ENCODE measurements around the gene ROR2. TPM values are rescaled to one million over a fixed set of nuclear protein-coding genes. Genes with fewer than 3 reads are reported as not detected.

The ROR2 gene
- total RNA-seq, 4 donors from 2014 or later, result 4.2 to 23.2 (median 11.2) TPM

DNA sequence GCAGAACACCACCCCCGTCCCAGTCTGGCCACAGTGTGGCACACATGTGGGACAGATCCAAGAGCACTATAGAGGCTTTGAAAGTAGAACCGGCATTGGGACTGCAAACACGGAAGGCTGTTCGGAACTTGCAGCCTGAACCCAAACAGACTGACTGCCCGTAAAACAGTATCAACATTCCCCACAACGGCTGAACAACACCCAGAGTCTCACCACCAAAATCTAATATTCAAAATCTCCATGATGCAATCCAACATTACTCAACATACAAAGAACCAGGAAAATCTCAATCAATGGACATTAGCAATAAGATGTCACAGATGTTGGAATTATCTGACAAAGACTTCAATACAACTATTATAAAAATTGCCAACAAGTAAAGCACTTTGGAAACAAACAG lies 82.3 kb downstream of the ROR2 start:
- 33 to 72% methylated on average over 1 to 6 of the region's 6 CpGs for WGBS, 2 donors (ENCODE audit: low coverage in 1 of 2)
- TF ChIP-seq EP300 (IDR thresholded peaks at IDR 0.05; ENCODE audit: low read depth) (no peak), POLR2AphosphoS5 (IDR thresholded peaks at IDR 0.05) (no peak), POLR2A (IDR thresholded peaks at IDR 0.05) (no peak)
- TF ChIP-seq, protein P1, sequence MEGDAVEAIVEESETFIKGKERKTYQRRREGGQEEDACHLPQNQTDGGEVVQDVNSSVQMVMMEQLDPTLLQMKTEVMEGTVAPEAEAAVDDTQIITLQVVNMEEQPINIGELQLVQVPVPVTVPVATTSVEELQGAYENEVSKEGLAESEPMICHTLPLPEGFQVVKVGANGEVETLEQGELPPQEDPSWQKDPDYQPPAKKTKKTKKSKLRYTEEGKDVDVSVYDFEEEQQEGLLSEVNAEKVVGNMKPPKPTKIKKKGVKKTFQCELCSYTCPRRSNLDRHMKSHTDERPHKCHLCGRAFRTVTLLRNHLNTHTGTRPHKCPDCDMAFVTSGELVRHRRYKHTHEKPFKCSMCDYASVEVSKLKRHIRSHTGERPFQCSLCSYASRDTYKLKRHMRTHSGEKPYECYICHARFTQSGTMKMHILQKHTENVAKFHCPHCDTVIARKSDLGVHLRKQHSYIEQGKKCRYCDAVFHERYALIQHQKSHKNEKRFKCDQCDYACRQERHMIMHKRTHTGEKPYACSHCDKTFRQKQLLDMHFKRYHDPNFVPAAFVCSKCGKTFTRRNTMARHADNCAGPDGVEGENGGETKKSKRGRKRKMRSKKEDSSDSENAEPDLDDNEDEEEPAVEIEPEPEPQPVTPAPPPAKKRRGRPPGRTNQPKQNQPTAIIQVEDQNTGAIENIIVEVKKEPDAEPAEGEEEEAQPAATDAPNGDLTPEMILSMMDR (IDR thresholded peaks at IDR 0.05), result no peak
- in situ Hi-C loops (cut with MboI; ENCODE audit: low pct_ligation_motif_present in 1 of 4, low pct_unique_long_range_greater_than_20kb in 1 of 4, low sequenced_read_pairs in 3 of 4), result no loop called here
- Histone ChIP-seq H3K9me3 (no peaks in the 10 kb centered on the region), H3K36me3 (no peaks in the 10 kb centered on the region), H3K4me1 (peaks cover 0 to 10% (median 2%) of the 10 kb centered on the region in 4 donors), H3K4me3 (no peak overlapping the region), H3K27me3 (no peaks in the 10 kb centered on the region), H3K27ac (peak overlapping the region in 2 of 4 donors; percentile 13 to 17)
- no peak for DNase-seq
- intact Hi-C loops (cut with DNase I; ENCODE audit: low total_unique reads), result no loop called here

DNA sequence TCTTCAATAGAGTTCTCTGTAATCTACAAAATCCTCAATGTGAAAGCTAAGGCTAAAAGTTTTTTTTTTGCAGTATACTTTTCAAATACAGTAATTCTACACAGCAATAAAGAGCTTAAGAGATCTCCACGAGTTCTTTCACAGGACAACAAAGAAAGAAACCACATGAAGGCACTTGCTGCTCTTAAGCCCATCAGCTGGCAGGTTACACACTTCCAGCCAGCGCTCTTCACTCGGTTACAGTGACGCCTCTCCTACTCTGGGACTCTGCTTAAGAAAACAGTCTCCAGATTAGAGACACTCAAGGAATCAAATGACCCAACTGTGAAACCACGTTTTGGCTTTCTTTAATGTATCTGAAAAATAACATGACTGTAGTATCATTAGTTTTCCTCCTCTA lies 85.0 kb downstream of the ROR2 start:
- intact Hi-C loops (cut with DNase I; ENCODE audit: low total_unique reads) (no loop called here), in situ Hi-C loops (cut with MboI; ENCODE audit: low pct_ligation_motif_present in 1 of 4, low pct_unique_long_range_greater_than_20kb in 1 of 4, low sequenced_read_pairs in 3 of 4) (no loop called here)
- Histone ChIP-seq H3K27ac (peak overlapping the region; percentile 16 to 32 (median 24)), H3K4me1 (peaks cover 0 to 10% (median 0%) of the 10 kb centered on the region in 4 donors), H3K27me3 (no peaks in the 10 kb centered on the region), H3K9me3 (no peaks in the 10 kb centered on the region), H3K36me3 (no peaks in the 10 kb centered on the region), H3K4me3 (no peak overlapping the region)
- 36 to 56% methylated on average over 5 of the region's 5 CpGs for WGBS, 2 donors (ENCODE audit: low coverage in 1 of 2)
- DNase-seq, result no peak
- TF ChIP-seq EP300 (IDR thresholded peaks at IDR 0.05; ENCODE audit: low read depth) (no peak), POLR2A (IDR thresholded peaks at IDR 0.05) (no peak), POLR2AphosphoS5 (IDR thresholded peaks at IDR 0.05) (no peak)
- TF ChIP-seq, protein P1 (IDR thresholded peaks at IDR 0.05), result no peak

DNA sequence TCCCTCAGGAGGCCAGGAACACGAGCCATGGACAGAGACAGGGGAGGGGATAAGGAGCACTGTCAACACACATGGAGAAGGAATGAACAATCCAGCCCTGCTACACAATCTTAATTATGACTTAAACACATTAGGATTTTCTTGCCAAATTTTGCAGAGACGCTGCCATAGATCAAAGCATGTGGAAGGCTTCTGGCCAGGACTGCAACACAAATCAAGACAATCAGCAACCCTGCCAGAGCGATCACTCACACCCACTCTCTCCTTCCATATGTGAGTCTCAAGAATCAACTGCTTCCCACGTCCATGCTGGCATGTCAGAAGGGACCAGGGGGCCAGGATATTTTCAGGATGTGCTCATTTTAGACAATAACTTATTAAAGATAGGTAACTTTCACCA lies 85.6 kb downstream of the ROR2 start:
- H3K27ac ChIP-seq, result peak overlapping the region in 3 of 4 donors; percentile 24 to 32 (median 25)
- no peak for DNase-seq
- intact Hi-C loops (cut with DNase I; ENCODE audit: low total_unique reads), result no loop called here
- H3K36me3 ChIP-seq, result no peaks in the 10 kb centered on the region
- H3K4me3 ChIP-seq, result no peak overlapping the region
- 57 to 61% methylated on average over 3 to 4 of the region's 4 CpGs for WGBS, 2 donors (ENCODE audit: low coverage in 1 of 2)
- H3K9me3 ChIP-seq, result no peaks in the 10 kb centered on the region
- peaks cover 0 to 10% (median 0%) of the 10 kb centered on the region in 4 donors for H3K4me1 ChIP-seq
- in situ Hi-C loops (cut with MboI; ENCODE audit: low pct_ligation_motif_present in 1 of 4, low pct_unique_long_range_greater_than_20kb in 1 of 4, low sequenced_read_pairs in 3 of 4), result no loop called here
- H3K27me3 ChIP-seq, result no peaks in the 10 kb centered on the region
- TF ChIP-seq EP300 (IDR thresholded peaks at IDR 0.05; ENCODE audit: low read depth), result no peak
- TF ChIP-seq POLR2A (IDR thresholded peaks at IDR 0.05), result no peak
- TF ChIP-seq POLR2AphosphoS5 (IDR thresholded peaks at IDR 0.05), result no peak
- TF ChIP-seq, protein P1 (IDR thresholded peaks at IDR 0.05), result no peak

DNA sequence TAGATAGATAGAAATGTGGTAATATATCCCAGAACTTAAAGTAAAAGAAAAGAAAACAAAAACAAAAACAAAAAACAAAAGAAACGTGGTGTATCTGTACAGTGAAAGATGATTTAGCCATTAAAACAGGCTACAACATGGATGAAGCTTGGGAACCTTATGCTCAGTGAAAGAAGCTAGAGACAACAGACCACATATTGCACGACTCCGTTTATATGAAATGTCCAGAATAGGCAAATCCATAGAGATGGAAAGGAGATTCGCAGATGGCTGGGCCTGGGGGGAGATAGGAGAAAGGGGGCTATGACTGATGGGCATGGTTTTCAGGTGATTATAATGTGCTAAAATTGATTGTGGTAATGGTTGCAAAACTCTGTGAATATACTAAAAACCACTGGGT lies 86.6 kb downstream of the ROR2 start:
- H3K4me3 ChIP-seq, result no peak overlapping the region
- H3K4me1 ChIP-seq, result peaks cover 0 to 10% (median 2%) of the 10 kb centered on the region in 4 donors
- in situ Hi-C loops (cut with MboI; ENCODE audit: low pct_ligation_motif_present in 1 of 4, low pct_unique_long_range_greater_than_20kb in 1 of 4, low sequenced_read_pairs in 3 of 4), result no loop called here
- H3K27me3 ChIP-seq, result no peaks in the 10 kb centered on the region
- DNase-seq, result no peak
- 70 to 75% methylated on average over 4 of the region's 4 CpGs for WGBS, 2 donors (ENCODE audit: low coverage in 1 of 2)
- H3K27ac ChIP-seq, result peak overlapping the region in 1 of 4 donors; percentile 32
- H3K36me3 ChIP-seq, result no peaks in the 10 kb centered on the region
- TF ChIP-seq EP300 (IDR thresholded peaks at IDR 0.05; ENCODE audit: low read depth) (no peak), POLR2A (IDR thresholded peaks at IDR 0.05) (no peak), POLR2AphosphoS5 (IDR thresholded peaks at IDR 0.05) (no peak)
- TF ChIP-seq, protein P1 (IDR thresholded peaks at IDR 0.05), result no peak
- intact Hi-C loops (cut with DNase I; ENCODE audit: low total_unique reads), result no loop called here
- no peaks in the 10 kb centered on the region for H3K9me3 ChIP-seq
